ENCODE measurements around the gene TSHZ1. TPM values are rescaled to one million over a fixed set of nuclear protein-coding genes. Genes with fewer than 3 reads are reported as not detected.

TSHZ1 gene
- total and polyA plus RNA-seq, 4 donors, result 4.2 to 6.6 (median 5.6) TPM

Other genes starting within 250 kb of the TSHZ1 start
- 10 to 100 TPM in 1 of 2 donors, 1 to 10 TPM in 1; 6.8 to 14.2 TPM for gene PTGR3, start 1.7 kb upstream of the TSHZ1 start, total RNA-seq
- gene PTGR3, start 1.7 kb upstream of the TSHZ1 start, polyA plus RNA-seq, result 10 to 100 TPM in 1 of 2 donors, 1 to 10 TPM in 1; 8.5 to 18.7 TPM
- not detected for gene SMIM21, start 216.9 kb downstream of the TSHZ1 start, total RNA-seq
- gene SMIM21, start 216.9 kb downstream of the TSHZ1 start, polyA plus RNA-seq, result not detected